ENCODE data around the gene KIF6. TPM values are rescaled to one million over a fixed set of nuclear protein-coding genes. Genes with fewer than 3 reads are reported as not detected.

The KIF6 gene
- total RNA-seq, 1 donor from 2014 or later: 2.9 TPM

GRCh38 chr6:39428816-39429215, 296.4 kb downstream of the KIF6 start:
- no peak for TF ChIP-seq CTCF (IDR thresholded peaks at IDR 0.05; ENCODE audit: unreplicated experiment)
- no peaks in the 10 kb centered on the region for H3K36me3 Mint-ChIP-seq (ENCODE audit: insufficient read depth)
- H3K4me1 Mint-ChIP-seq (ENCODE audit: low read depth): no peaks in the 10 kb centered on the region
- peaks cover 11% of the 10 kb centered on the region for H3K27me3 Mint-ChIP-seq
- no peaks in the 10 kb centered on the region for H3K9me3 Mint-ChIP-seq (ENCODE audit: low read depth)
- H3K27ac Mint-ChIP-seq: no peak overlapping the region
- no peak overlapping the region for H3K4me3 Mint-ChIP-seq (ENCODE audit: low read depth)
- DNase-seq (ENCODE audit: low spot score, unreplicated experiment): no peak

GRCh38 chr6:39428152-39428551, 297.1 kb downstream of the KIF6 start:
- H3K27ac Mint-ChIP-seq: no peak overlapping the region
- H3K9me3 Mint-ChIP-seq (ENCODE audit: low read depth): no peaks in the 10 kb centered on the region
- peaks cover 11% of the 10 kb centered on the region for H3K27me3 Mint-ChIP-seq
- TF ChIP-seq CTCF (IDR thresholded peaks at IDR 0.05; ENCODE audit: unreplicated experiment): no peak
- H3K4me3 Mint-ChIP-seq (ENCODE audit: low read depth): no peak overlapping the region
- H3K36me3 Mint-ChIP-seq (ENCODE audit: insufficient read depth): no peaks in the 10 kb centered on the region
- DNase-seq (ENCODE audit: low spot score, unreplicated experiment): no peak
- no peaks in the 10 kb centered on the region for H3K4me1 Mint-ChIP-seq (ENCODE audit: low read depth)

- no peak for DNase-seq (ENCODE audit: low spot score, unreplicated experiment)
- Mint-ChIP-seq H3K4me1 (ENCODE audit: low read depth) (no peaks in the 10 kb centered on the region), H3K27ac (no peak overlapping the region), H3K4me3 (ENCODE audit: low read depth) (no peak overlapping the region), H3K9me3 (ENCODE audit: low read depth) (no peaks in the 10 kb centered on the region), H3K27me3 (peaks cover 14% of the 10 kb centered on the region), H3K36me3 (ENCODE audit: insufficient read depth) (no peaks in the 10 kb centered on the region)
- no peak for TF ChIP-seq CTCF (IDR thresholded peaks at IDR 0.05; ENCODE audit: unreplicated experiment)
These were observed 299.1 kb downstream of the KIF6 start for GRCh38 chr6:39426073-39426456.

GRCh38 chr6:39425346-39426072, 299.7 kb downstream of the KIF6 start:
- TF ChIP-seq CTCF (IDR thresholded peaks at IDR 0.05; ENCODE audit: unreplicated experiment): no peak
- no peaks in the 10 kb centered on the region for H3K4me1 Mint-ChIP-seq (ENCODE audit: low read depth)
- no peaks in the 10 kb centered on the region for H3K9me3 Mint-ChIP-seq (ENCODE audit: low read depth)
- DNase-seq (ENCODE audit: low spot score, unreplicated experiment): no peak
- H3K27me3 Mint-ChIP-seq: peaks cover 14% of the 10 kb centered on the region
- H3K36me3 Mint-ChIP-seq (ENCODE audit: insufficient read depth): no peaks in the 10 kb centered on the region
- no peak overlapping the region for H3K27ac Mint-ChIP-seq
- no peak overlapping the region for H3K4me3 Mint-ChIP-seq (ENCODE audit: low read depth)

- no peak overlapping the region for H3K4me3 Mint-ChIP-seq (ENCODE audit: low read depth)
- peaks cover 10% of the 10 kb centered on the region for H3K27me3 Mint-ChIP-seq
- no peak for DNase-seq (ENCODE audit: low spot score, unreplicated experiment)
- no peaks in the 10 kb centered on the region for H3K36me3 Mint-ChIP-seq (ENCODE audit: insufficient read depth)
- no peaks in the 10 kb centered on the region for H3K4me1 Mint-ChIP-seq (ENCODE audit: low read depth)
- H3K27ac Mint-ChIP-seq: no peak overlapping the region
- no peaks in the 10 kb centered on the region for H3K9me3 Mint-ChIP-seq (ENCODE audit: low read depth)
- TF ChIP-seq CTCF (IDR thresholded peaks at IDR 0.05; ENCODE audit: unreplicated experiment): no peak
These were observed 300.4 kb downstream of the KIF6 start for GRCh38 chr6:39424831-39425230.

Data from progenitor cell of endocrine pancreas (in vitro differentiated cells).